SK-N-SH (cell line): ENCODE data around the gene OR10A5. TPM values are rescaled to one million over a fixed set of nuclear protein-coding genes. Genes with fewer than 3 reads are reported as not detected.

Source experiments
- CTCF ChIA-PET: fragments of 300-600, 350-600 bp; formaldehyde crosslinking; extraction: SDS; loops from one replicate; lab custom pipeline; 2021; lab: Yijun Ruan, JAX
- POLR2A ChIA-PET: fragments of 350-600 bp; sonication (Branson Sonifier 250); formaldehyde crosslinking; extraction: SDS; loops from one replicate; lab custom pipeline; 2020; ENCODE audit warnings: antibody characterized with exemption, inconsistent platforms; lab: Yijun Ruan, JAX
- DNase-seq: peaks from one replicate; pipeline ENCODE4 v3.0.0; 2012
- H2AFZ ChIP-seq: fragments of 200-600 bp; sonication (generic); 2 replicates; pipeline ENCODE4 v1.8.1; 2016; ENCODE audit warnings: antibody characterized with exemption, mild to moderate bottlenecking, low read depth
- H3F3A ChIP-seq: fragments of 200-600 bp; sonication (generic); replicated peaks from 2 replicates; pipeline ENCODE3; 2016; ENCODE audit warnings: antibody characterized with exemption, mild to moderate bottlenecking; ENCODE audit not compliant: insufficient read depth
- H3K27ac ChIP-seq, 2 experiments: fragments of 200-500 bp in 1 of 2; fragments of 200-600 bp in 1 of 2; sonication (Bioruptor generic) in 1 of 2; sonication (generic), shearing (Covaris generic) in 1 of 2; 2 replicates each; pipeline versions ENCODE4 v1.5.1 to v1.6.1; 2014 to 2016; ENCODE audit warnings: low read depth in 2 of 2, inconsistent platforms in 1 of 2, low read length in 1 of 2, mild to moderate bottlenecking in 1 of 2, mixed read lengths in 1 of 2
- H3K27me3 ChIP-seq: fragments of 200-600 bp; sonication (generic), shearing (Covaris generic); 2 replicates; pipeline ENCODE4 v1.6.1; 2016; ENCODE audit warnings: mixed run types; ENCODE audit not compliant: insufficient read depth
- H3K36me3 ChIP-seq, 2 experiments: fragments of 200-500 bp in 1 of 2; fragments of 200-600 bp in 1 of 2; sonication (Bioruptor generic) in 1 of 2; sonication (generic) in 1 of 2; replicated peaks in 1 of 2; 2 replicates each; pipeline versions ENCODE3 to v1.5.1; 2014 to 2016; ENCODE audit warnings: low read length in 1 of 2, mild to moderate bottlenecking in 1 of 2; ENCODE audit not compliant: insufficient read depth in 2 of 2, control insufficient read depth in 1 of 2
- H3K4me1 ChIP-seq, 2 experiments: fragments of 200-500 bp in 1 of 2; fragments of 200-600 bp in 1 of 2; sonication (Bioruptor generic) in 1 of 2; sonication (generic), shearing (Covaris generic) in 1 of 2; 2 replicates each; pipeline versions ENCODE4 v1.5.1 to v1.6.1; 2014 to 2016; ENCODE audit warnings: low read depth in 1 of 2, low read length in 1 of 2, mixed run types in 1 of 2; ENCODE audit not compliant: insufficient read depth in 2 of 2, control insufficient read depth in 1 of 2
- H3K4me2 ChIP-seq: fragments of 200-600 bp; sonication (generic), shearing (Covaris generic); 2 replicates; pipeline ENCODE4 v1.6.1; 2017; ENCODE audit warnings: mixed run types
- H3K4me3 ChIP-seq, 2 experiments: fragments of 200-500 bp in 1 of 2; fragments of 200-600 bp in 1 of 2; sonication (Bioruptor generic) in 1 of 2; sonication (generic), shearing (Covaris generic) in 1 of 2; 2 replicates each; pipeline versions ENCODE4 v1.5.1 to v1.8.1; 2014 to 2016; ENCODE audit warnings: low read depth in 2 of 2, inconsistent platforms in 1 of 2, low read length in 1 of 2, mild to moderate bottlenecking in 1 of 2, mixed read lengths in 1 of 2, moderate library complexity in 1 of 2
- H3K79me2 ChIP-seq: fragments of 200-600 bp; sonication (generic); 2 replicates; pipeline ENCODE4 v1.8.1; 2017; ENCODE audit warnings: mild to moderate bottlenecking; ENCODE audit not compliant: insufficient read depth
- H3K9ac ChIP-seq: fragments of 200-600 bp; sonication (generic); 2 replicates; pipeline ENCODE4 v1.6.1; 2017; ENCODE audit warnings: mixed run types
- H3K9me2 ChIP-seq: fragments of 200-600 bp; sonication (generic); 2 replicates; pipeline ENCODE4 v1.6.1; 2017; ENCODE audit warnings: mixed run types
- H3K9me3 ChIP-seq: fragments of 200-600 bp; sonication (generic); 2 replicates; pipeline ENCODE4 v1.6.1; 2017; ENCODE audit warnings: mixed run types, mild to moderate bottlenecking, moderate library complexity
- H4K20me1 ChIP-seq: fragments of 200-600 bp; sonication (generic); 2 replicates; pipeline ENCODE4 v1.6.1; 2017; ENCODE audit warnings: mild to moderate bottlenecking, mixed run types; ENCODE audit not compliant: insufficient read depth
- ELF1 ChIP-seq: IDR thresholded peaks from 2 replicates; pipeline ENCODE4 v1.4.0; 2012
- EZH2phosphoT487 ChIP-seq: fragments of 200-600 bp; sonication (generic); IDR thresholded peaks from 2 replicates; pipeline ENCODE4 v1.6.1; 2017; ENCODE audit warnings: low read depth, mixed run types, mild to moderate bottlenecking, antibody characterized with exemption, moderate library complexity, borderline replicate concordance
- FOXJ3 ChIP-seq: sonication (generic); formaldehyde crosslinking; IDR thresholded peaks from 2 replicates; pipeline ENCODE4 v1.5.1; 2020; ENCODE audit warnings: mild to moderate bottlenecking, missing genetic modification reagents
- GATA2 ChIP-seq: sonication (generic); formaldehyde crosslinking; IDR thresholded peaks from 2 replicates; pipeline ENCODE4 v1.5.0; 2020; ENCODE audit warnings: mild to moderate bottlenecking, missing genetic modification reagents
- JUND ChIP-seq: IDR thresholded peaks from 2 replicates; pipeline ENCODE4 v1.4.0; 2012
- MEF2A ChIP-seq: IDR thresholded peaks from 2 replicates; pipeline ENCODE4 v1.4.0; 2012; ENCODE audit warnings: low read depth, borderline replicate concordance
- NFIC ChIP-seq: IDR thresholded peaks from 2 replicates; pipeline ENCODE4 v1.4.0; 2012; ENCODE audit warnings: borderline replicate concordance
- POLR2AphosphoS5 ChIP-seq: IDR thresholded peaks from 2 replicates; pipeline ENCODE4 v1.6.1; 2012; ENCODE audit warnings: low read depth, low read length
- RAD21 ChIP-seq: IDR thresholded peaks from 2 replicates; pipeline ENCODE4 v1.6.1; 2012; ENCODE audit warnings: mild to moderate bottlenecking, low read length
- RCOR1 ChIP-seq: fragments of 150-350 bp; IDR thresholded peaks from 2 replicates; pipeline ENCODE4 v1.6.1; 2017; ENCODE audit warnings: antibody characterized with exemption, low read length
- RFX5 ChIP-seq: IDR thresholded peaks from 2 replicates; pipeline ENCODE4 v1.6.1; 2012; ENCODE audit warnings: mild to moderate bottlenecking, improper control_type of control experiment, low read length
- SIN3A ChIP-seq: IDR thresholded peaks from 2 replicates; pipeline ENCODE4 v1.6.1; 2012; ENCODE audit warnings: low read depth, mild to moderate bottlenecking, low read length, moderate library complexity, borderline replicate concordance
- SMC3 ChIP-seq: IDR thresholded peaks from 2 replicates; pipeline ENCODE4 v1.6.1; 2012; ENCODE audit warnings: low read depth, low read length, improper control_type of control experiment
- TAF1 ChIP-seq: IDR thresholded peaks from 2 replicates; pipeline ENCODE4 v1.6.1; 2012; ENCODE audit warnings: low read depth, mild to moderate bottlenecking, low read length, moderate library complexity, borderline replicate concordance
- TCF12 ChIP-seq: IDR thresholded peaks from 2 replicates; pipeline ENCODE4 v1.4.0; 2012
- WGBS: methylation state at CpG from one replicate; pipeline ENCODE4 v1.1.6; 2017; ENCODE audit warnings: low lambda C conversion rate; 5-methylcytosine and 5-hydroxymethylcytosine counted together
- polyA plus RNA-seq, 3 experiments: library from polyadenylated mRNA; depleted of rRNA; stranded (reverse); fragments of >200 nt; gene quantifications; 2 replicates each; pipeline ENCODE4 v1.2.3, GENCODE V29; 2012
- TF ChIP-seq, protein P1 (sequence below): fragments of 150-350 bp; IDR thresholded peaks from 2 replicates; pipeline ENCODE4 v1.6.1; 2016; ENCODE audit warnings: mild to moderate bottlenecking, low read depth, low read length
- TF ChIP-seq, protein P2 (sequence below): IDR thresholded peaks from 2 replicates; pipeline ENCODE4 v1.6.1; 2012; ENCODE audit warnings: mild to moderate bottlenecking, low read depth, low read length, moderate library complexity
- TF ChIP-seq, protein P3 (sequence below): IDR thresholded peaks from 2 replicates; pipeline ENCODE4 v1.4.0; 2012; ENCODE audit warnings: low read depth
- TF ChIP-seq, protein P4 (sequence below): fragments of 150-350 bp; IDR thresholded peaks from 2 replicates; pipeline ENCODE4 v1.6.1; 2017; ENCODE audit warnings: antibody characterized with exemption, low read length, low read depth, borderline replicate concordance

Gene OR10A5
- polyA plus RNA-seq, 1 of the 3 experiments (the other 2 are of a cell fraction), result not detected

DNA sequence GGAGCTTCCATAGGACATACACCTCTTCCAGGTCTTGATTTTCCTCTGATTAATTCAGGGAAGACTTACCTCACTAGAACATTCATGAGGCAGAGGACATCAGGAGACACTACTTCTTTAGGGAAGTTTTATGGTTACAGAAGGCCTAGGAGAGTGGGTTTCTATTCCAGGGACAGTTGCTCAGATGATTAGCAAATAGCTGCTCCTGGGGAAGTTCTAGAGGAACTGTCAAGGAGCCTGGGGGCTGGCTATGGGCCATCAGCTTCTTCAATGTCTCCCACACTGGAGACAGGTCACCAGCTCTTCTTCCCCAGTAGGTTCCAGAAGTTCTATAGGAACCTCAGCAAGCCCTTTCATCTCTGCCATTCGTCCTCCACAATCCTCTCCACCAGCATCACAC, 11.5 kb upstream of the OR10A5 start:
- Histone ChIP-seq H3F3A (no peaks in the 10 kb centered on the region), H3K9me3 (no peaks in the 10 kb centered on the region), H4K20me1 (no peaks in the 10 kb centered on the region), H3K9me2 (no peaks in the 10 kb centered on the region), H3K4me3 (no peak overlapping the region), H3K27ac (no peak overlapping the region), H2AFZ (no peak overlapping the region), H3K79me2 (no peaks in the 10 kb centered on the region), H3K36me3 (no peaks in the 10 kb centered on the region), H3K9ac (no peak overlapping the region), H3K4me1 (no peaks in the 10 kb centered on the region), H3K4me2 (no peak overlapping the region), H3K27me3 (no peaks in the 10 kb centered on the region)
- DNase-seq, result no peak
- TF ChIP-seq SIN3A, result no peak
- no peak for TF ChIP-seq RAD21
- TF ChIP-seq JUND, result no peak
- no peak for TF ChIP-seq POLR2AphosphoS5
- TF ChIP-seq, protein P1, sequence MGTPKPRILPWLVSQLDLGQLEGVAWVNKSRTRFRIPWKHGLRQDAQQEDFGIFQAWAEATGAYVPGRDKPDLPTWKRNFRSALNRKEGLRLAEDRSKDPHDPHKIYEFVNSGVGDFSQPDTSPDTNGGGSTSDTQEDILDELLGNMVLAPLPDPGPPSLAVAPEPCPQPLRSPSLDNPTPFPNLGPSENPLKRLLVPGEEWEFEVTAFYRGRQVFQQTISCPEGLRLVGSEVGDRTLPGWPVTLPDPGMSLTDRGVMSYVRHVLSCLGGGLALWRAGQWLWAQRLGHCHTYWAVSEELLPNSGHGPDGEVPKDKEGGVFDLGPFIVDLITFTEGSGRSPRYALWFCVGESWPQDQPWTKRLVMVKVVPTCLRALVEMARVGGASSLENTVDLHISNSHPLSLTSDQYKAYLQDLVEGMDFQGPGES, result no peak
- no peak for TF ChIP-seq TAF1
- TF ChIP-seq FOXJ3 (CRISPR knock-in tag), result no peak
- TF ChIP-seq, protein P2, sequence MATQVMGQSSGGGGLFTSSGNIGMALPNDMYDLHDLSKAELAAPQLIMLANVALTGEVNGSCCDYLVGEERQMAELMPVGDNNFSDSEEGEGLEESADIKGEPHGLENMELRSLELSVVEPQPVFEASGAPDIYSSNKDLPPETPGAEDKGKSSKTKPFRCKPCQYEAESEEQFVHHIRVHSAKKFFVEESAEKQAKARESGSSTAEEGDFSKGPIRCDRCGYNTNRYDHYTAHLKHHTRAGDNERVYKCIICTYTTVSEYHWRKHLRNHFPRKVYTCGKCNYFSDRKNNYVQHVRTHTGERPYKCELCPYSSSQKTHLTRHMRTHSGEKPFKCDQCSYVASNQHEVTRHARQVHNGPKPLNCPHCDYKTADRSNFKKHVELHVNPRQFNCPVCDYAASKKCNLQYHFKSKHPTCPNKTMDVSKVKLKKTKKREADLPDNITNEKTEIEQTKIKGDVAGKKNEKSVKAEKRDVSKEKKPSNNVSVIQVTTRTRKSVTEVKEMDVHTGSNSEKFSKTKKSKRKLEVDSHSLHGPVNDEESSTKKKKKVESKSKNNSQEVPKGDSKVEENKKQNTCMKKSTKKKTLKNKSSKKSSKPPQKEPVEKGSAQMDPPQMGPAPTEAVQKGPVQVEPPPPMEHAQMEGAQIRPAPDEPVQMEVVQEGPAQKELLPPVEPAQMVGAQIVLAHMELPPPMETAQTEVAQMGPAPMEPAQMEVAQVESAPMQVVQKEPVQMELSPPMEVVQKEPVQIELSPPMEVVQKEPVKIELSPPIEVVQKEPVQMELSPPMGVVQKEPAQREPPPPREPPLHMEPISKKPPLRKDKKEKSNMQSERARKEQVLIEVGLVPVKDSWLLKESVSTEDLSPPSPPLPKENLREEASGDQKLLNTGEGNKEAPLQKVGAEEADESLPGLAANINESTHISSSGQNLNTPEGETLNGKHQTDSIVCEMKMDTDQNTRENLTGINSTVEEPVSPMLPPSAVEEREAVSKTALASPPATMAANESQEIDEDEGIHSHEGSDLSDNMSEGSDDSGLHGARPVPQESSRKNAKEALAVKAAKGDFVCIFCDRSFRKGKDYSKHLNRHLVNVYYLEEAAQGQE, result no peak
- TF ChIP-seq EZH2phosphoT487, result no peak
- no peak for TF ChIP-seq ELF1
- TF ChIP-seq GATA2 (CRISPR knock-in tag), result no peak
- no peak for TF ChIP-seq NFIC
- TF ChIP-seq, protein P3, sequence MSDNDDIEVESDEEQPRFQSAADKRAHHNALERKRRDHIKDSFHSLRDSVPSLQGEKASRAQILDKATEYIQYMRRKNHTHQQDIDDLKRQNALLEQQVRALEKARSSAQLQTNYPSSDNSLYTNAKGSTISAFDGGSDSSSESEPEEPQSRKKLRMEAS, result no peak
- TF ChIP-seq, protein P4, sequence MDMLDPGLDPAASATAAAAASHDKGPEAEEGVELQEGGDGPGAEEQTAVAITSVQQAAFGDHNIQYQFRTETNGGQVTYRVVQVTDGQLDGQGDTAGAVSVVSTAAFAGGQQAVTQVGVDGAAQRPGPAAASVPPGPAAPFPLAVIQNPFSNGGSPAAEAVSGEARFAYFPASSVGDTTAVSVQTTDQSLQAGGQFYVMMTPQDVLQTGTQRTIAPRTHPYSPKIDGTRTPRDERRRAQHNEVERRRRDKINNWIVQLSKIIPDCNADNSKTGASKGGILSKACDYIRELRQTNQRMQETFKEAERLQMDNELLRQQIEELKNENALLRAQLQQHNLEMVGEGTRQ, result no peak
- TF ChIP-seq SMC3, result no peak
- no peak for TF ChIP-seq RCOR1
- TF ChIP-seq TCF12, result no peak
- TF ChIP-seq MEF2A, result no peak
- TF ChIP-seq RFX5, result no peak
- 6% methylated on average over 1 of the region's 1 CpG for WGBS
- ChIA-PET CTCF (interaction anchor here (0.6 to 2.6 kb wide), 4 partner anchors 9 to 608 kb away, joined by 3 to 10 read pairs (median 3); no protein-coding TSS in a partner anchor), POLR2A (no interaction called here)
